Measurements from ENCODE around the gene EAPP.
"Not testable (repeated sequence)": the region's sequence is repeated elsewhere in the genome, so short reads cannot be mapped to it uniquely, and the experiment has no call there.

GRCh38 chr14:34547136-34547520 lies 7.6 kb upstream of the EAPP start:
- not testable (repeated sequence) for TF ChIP-seq CTCF (IDR thresholded peaks at IDR 0.05); POLR2AphosphoS5 (IDR thresholded peaks at IDR 0.05; ENCODE audit: insufficient read depth in 1 of 2, low read depth in 1 of 2)

All from vagina (tissue), 2 donors.